Right forelimb (tissue), 1 donor: ENCODE data around the gene RFTN1.

Experiments used
- DNase-seq: peaks from one replicate; pipeline ENCODE4 v3.0.0-alpha.2; 2018

The RFTN1 gene

DNA sequence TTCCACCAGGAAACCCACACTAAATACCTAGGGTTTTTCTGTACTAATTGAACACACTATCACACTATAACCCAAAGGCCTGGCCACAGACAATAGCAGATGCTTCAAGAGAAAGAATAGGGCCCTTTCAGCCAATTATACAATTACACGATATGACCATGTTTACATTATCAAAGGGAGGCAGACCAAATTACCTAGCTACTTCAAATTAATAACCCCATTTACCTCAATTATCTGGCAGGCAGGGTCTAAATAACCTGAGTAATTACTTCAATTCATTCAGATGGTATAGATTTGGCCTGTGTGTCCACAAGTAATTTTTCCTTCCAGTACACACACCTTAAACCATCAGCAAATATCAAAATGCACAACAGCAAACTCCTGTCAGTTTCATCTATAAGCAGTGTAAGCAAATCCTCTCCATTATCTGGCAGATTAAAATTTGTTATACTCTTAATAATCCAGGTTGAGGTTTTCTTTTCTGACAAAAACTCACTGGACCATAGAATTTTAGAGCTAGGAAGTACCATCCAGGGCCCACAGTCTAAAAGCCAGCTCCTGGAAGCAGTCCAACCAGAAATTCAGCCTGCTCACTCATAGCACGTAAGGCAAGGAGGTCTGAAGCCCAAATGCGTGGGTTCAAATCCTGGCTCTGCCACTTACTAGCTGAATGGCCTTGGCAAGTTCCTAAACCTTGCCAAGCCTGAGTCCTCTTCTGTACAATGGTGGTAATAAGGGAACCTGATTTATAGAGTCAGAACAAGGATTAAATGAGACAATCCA lies 51.8 kb downstream of the RFTN1 start:
- no peak for DNase-seq

DNA sequence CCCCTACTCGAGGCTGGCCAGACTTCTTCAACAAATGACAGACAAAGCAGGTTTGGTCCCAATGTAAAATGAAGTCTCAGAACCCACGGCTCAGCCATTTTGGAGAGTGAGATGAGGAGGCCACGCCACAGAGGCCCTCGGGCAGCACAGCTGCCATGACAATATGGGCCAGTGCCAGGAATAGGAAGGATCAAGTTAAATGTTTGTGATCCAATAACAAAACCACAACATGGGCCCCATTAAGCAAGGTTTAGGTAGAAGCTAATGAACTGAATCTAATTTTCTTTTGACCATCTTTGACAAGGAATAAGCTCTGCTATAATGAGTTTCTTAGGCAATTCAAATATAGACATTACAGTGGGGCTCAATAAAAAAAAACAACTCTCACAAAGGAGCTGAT lies 52.6 kb downstream of the RFTN1 start:
- DNase-seq: no peak

DNA sequence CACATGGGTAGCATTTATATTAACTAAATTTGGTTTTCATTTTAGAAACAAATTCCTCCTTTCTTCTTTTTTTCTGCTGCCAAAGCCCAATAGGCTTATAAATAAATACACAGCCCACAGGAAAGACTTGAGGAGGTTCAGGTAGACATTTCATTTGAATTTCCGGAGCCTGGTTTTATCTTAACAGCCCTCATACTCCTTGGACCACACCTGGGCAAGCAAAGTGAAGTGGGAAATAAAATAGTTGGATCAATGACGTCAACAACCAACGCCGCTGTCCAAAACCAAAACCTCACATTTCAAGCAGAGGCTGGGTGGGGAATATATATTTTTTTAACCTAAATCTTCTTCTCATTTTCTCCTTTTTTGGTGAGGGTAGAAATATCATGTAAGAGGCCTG lies 53.2 kb downstream of the RFTN1 start:
- DNase-seq: no peak

DNA sequence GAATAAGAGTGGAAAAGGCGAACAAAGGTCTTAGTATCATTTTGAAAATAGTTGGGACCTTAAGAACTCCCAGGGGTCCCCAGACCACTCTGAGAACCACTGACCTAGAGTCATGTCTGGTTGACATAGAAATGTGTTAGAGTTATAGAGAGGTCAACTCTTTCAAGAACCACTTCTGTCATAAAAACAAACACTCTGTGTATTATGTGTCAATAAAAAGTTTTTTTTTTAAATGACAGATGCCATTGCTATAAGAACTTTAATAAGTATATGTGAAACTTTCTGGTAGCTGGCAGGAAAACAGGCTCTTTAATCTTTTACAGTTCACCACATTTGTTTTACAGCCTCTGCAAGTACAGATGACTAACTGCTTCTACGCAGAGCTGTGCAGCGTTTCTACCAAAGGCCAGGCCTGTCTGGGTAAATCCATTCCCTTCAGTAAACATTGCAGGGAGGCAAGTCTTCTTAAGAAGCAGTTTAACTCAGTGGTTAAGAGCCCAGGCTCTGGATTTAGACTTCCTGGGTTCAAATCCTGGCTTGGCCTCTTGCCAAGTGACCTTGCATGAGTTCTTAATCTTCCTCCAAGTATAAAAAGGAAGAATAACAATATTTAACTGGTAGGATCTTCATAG lies 56.6 kb downstream of the RFTN1 start:
- no peak for DNase-seq

DNA sequence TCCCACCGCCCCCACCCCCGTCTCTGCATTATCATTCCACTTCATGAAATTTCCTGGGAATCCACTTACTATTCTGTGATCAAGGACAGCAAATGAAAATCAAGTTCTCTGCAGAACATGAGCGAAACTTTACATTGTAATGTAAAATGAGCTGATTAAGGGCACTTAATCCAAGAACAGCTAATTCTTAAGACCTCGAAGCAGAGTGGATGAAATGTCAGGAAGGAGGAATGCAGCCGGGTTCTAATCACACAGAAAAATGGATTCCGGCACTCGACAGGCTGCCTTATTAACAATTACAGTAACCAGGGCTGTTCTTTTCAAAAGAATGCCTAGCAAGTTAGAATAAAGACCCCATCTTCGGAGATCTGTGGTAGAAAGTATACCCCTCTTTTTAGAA lies 57.5 kb downstream of the RFTN1 start:
- DNase-seq: no peak

DNA sequence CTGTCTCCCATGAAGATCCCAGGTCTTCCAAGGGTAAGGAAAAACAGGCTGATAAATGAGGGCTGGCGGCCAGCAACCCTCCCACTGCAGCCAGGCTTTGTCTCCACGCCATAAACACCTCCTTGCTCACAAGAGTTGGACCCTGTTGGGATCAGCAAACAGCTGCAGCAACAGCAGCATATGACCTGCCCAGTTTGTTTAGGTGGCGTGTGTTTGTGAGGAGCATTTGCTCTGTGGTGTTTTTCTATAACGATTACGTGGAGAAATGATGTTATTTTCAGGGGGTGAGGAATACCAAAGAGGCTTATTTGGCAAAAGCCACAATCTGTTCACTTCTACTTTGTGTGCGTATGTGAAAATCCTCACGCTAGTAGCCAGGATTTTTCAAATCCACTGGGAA lies 58.5 kb downstream of the RFTN1 start:
- no peak for DNase-seq

DNA sequence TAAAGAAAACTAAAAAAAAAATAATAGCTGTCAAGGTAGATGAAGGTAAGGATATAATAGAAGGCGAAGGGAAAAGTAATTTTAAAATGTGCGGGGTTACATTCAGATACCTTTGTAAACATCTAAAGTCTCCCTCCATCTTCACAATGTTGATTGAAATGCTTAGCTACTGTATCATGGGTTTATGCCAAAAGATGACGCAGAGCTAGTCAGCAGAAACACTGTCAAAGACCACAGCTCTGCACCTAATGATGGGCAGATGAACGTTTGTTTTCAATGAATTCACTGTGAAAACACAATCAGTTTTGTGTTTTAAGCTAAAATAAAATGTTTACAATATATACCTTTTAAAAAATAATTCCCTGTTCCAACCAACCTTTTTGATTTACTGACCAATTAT lies 61.2 kb downstream of the RFTN1 start:
- DNase-seq: no peak

DNA sequence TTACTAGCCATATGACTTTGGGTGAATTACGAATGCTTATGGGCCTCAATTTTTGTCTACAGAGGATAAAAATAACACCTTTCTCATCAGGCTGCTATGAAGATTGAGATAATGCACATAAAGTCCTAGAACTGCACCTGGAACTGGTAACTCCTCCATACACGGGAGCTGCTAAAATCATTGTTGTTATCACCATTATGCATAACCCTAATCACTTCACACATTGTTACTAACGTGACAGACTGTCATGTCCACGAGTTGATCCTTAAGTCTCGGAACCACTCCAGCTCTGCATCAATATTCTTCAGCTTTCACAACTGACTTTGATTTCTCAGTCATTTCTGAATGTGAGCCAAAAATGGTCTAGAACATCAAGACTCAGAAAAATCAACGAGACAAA lies 64.1 kb downstream of the RFTN1 start:
- no peak for DNase-seq

DNA sequence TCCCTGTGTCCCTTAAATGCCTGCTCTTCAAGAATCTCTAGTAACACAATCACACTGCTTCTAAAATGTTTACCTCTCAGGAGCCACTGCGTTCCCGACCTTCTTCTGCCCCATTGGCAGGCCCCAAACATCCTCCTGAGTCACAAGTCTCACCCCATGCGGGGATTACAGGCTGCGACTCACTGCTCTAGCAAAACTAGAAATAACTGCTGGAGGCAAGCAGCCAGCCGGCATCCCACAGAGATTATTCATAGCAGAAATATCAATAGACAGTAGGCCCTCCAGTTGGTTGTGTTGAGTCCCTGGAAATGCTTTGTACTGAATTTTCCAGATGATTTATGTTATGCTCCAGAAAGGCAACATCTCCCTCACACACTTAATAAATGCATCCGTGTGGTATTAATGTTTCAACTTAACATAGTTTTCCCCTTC lies 64.8 kb downstream of the RFTN1 start:
- peak; percentile 61 for DNase-seq

DNA sequence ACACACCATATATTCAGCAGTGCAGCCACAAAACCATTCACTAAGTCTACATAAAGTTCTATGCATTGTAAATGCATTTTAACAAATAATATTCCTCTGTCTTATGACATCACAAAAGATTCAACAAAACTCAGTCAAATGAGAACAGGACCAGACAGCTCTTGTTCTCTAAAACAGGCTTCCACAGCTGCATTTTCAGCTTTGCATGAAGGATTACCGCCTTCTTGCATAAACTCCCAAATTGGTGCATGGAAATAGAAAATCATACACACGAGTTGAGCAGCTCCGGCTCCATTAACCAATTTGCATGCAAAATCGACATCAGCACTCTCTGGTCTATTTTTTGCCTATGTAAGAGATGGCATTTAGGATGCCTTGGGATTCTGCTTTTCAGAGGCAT lies 66.4 kb downstream of the RFTN1 start:
- no peak for DNase-seq

DNA sequence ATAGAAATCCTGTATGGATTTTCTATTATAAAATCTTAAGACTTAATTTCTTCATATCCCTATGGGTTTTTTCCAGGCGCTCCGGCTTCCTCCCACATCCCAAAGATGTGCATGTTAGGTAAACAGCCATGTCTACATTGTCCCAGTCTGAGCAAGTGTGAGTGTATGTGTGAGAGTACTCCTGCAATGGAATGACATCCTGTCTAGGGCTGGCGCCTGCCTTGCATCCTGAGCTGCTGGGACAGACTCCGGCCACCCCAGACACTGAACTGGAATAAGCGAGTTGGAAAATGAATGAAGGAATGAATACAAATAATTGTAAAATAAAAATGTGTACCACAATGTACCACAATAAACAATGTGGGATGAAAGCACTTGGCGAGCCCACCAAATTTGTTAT lies 69.2 kb downstream of the RFTN1 start:
- DNase-seq: no peak

DNA sequence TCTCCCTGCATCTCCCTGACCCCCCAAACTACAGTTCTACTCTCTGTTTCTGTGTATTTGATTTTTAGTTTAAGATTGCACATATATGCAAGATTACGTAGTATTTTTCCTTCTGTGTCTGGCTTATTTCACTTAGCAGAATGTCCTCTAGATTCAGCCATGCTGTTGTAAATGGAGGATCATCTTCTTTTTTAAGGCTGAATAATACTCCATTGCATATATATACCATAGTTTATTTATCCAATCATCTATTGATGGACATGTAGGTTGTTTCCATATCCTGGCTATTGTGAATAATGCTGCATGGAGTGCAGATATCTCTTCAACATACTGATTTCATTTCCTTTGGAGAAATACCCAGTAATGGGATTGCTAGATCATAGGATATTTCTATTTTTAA lies 70.8 kb downstream of the RFTN1 start:
- no peak for DNase-seq

DNA sequence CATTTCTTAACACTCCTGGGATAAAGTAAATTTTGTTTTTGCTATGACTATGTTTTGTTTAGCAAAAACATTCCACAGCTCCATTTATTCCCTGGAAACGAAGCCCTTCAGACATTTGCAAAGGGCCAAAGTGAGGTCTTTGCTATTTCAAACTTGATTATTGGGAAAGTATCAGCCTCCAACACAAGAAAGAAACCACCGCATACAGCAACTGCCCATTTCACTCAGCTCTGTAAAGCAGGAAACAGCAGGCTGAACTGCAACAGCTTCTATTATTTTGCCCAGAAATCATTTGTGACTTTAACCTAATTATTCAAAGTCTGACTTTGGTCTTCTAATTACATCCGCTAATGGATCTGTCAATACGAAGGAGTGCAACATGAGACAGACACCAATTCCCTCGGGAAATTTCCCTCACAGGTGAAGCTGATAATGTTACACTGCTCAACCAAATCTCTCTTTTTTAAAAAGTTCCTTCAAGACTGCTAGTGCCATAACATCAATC lies 72.1 kb downstream of the RFTN1 start:
- no peak for DNase-seq

DNA sequence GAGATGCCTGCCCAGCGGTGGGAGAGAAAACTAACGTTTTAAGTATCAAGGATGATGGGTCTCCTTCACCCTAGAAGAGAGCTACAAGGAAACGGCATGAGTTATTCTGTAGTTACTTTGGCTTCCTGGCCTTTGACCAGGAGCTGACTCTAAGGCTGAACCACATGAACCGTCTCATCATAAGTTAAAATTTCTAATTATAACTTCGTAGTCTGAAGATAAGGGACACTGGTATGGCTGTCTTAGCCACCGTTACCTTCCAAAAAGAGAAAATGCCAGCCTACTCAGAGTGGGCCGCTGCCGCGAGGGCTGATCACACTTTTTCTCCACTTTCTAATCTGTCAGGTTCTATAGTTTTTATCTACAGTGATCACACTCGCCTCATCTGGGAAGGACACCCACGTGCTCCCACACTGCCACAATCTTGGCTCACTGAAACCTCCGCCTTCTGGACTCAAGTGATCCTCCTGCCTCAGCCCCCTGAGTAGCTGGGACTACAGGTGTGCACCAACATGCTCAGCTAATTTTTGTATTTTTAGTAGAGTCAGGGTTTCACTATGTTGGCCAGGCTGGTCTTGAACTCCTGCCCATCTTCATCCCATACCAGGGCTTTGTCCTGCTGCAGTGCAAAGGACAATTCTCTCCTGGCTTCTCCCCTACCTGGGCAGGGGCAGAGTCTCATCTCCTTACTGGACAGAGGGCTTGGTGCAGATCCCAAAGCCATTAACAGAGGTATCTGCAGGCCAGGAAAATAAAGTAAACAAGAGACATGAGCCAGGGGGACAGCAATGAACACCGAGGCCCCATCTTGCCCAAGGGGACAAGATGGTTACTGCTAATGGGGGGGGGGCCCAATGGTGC lies 73.4 kb downstream of the RFTN1 start:
- no peak for DNase-seq

DNA sequence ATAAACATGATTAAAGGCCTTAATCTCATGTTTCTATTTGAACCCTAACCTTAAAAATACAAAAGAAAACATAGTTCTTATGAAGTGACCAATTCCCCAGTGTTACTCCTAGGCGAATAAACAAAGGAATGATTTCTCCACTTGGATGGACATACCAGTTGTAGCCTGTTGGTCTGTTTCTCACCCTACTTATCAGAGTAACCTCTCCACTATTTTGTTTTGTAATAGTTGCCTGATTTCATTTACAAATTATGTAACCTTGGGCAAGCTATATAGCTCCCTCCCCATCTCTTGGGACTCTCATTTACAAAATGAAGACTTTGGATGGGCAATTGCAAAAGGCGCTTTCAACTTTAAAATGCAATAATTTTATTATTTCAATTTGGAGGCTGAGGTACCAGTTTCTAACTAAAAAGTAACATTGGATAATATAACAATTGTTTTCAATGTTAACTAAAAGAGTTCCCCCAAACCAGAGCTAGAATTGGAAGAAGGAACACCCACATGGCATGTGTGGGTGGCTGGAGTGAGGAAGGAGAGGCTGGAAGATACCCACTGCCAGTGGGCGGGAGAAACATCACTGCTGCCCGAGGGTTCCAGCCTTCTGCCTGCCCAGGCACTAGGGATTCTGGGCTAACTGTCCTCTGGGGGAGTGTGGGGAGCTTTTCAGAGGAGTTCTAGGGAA lies 74.2 kb downstream of the RFTN1 start:
- no peak for DNase-seq

DNA sequence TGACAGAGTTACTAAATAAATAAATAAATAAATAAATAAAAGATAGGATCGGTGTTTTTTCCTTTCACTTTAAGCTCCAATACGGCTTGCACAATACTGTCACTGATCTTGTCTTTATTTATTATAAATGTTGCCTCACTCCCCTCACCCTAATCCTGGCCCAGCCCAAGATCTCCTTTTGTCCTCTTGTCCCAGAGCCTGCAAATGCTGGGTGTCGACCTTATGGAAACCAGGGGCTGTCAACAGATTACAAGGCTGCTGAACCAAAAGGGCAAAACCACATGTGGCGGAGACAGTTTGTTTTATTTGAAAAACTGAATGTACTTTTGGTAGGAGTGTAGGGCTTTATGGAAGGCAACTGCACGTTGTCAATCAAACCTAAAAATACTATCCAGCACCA lies 75.9 kb downstream of the RFTN1 start:
- DNase-seq: no peak

DNA sequence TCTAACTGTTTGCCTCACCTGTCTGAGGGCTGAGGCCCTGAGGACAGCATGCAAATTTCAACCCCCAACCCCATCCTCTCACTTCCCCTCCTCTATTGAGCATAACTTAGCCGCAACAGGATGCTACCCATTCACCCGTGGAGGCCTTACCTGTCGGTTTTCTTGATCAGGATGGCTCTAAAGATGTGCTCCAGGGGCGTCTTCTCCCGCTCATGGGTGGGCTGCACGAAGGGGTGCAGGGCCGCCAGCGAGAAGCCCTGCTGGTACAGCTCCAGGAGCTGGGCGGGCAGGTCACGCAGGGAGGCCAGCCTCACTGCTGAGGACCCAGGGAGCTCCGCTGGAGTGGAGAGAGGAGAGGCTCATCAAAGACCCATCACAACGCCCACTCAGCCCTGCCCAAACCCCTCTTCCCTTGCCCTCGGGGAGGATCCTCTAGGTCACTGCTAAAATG lies 79.8 kb downstream of the RFTN1 start:
- DNase-seq: no peak

DNA sequence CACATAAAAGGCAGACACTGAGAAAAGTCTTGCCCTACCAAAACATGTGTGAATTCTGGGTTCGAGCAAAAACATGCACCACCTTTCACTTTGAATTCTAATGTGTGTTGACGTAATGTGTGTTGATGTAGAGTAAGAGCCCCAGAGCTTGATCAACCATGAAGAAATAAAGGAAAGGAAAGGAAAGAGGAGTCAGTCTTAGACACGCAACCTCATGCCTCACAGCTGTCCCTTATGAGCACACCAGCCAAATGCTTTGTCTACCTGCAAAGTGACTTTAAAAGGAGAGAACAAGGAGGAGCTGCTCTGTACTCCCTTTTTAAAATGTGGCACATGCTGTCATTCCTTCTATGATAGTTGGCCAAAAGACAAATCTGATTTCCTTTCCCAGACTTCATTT lies 80.8 kb downstream of the RFTN1 start:
- DNase-seq: no peak

DNA sequence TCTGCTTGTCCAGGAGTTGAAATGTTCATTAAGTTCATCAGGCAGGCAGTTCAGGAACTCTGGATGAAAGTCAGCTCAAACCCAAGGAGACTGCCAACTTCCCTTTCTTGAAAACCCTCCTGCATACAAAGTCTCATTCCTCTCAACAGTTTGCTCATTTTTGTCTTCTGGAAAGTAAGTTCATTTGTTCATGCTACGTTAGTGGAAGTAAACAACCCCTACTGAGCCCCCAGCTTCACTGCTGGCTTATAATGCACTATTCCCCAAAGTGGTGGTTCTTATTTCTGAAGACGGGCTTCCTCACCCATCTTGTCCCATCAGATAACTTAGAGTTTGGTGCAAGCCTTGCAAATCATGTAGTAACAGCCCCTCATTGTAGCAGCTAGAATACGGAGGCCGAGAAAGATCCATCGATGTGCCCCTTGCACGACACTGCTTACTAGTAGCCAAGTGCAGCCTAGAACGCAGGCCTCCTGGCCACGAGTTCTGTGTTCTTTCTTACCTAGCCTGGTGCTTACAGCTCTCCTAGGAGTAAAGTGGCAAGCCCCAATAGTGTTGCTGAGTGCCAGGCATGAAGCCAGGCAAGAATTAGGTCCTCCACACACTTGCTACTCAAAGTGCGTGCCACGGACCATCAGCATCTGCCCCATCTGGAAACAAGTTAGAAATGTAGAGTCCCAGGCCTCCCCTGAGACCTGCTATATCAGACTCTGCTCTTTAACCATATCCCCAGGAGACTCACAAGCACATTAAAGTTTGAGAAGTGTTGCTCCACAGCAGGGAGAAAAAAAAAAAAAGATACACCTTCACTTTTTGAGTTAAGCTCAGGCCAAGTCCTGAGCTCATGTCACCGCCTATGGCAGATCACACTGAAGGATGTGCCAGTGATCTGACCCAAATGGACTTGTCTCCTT lies 82.5 kb downstream of the RFTN1 start:
- DNase-seq: no peak

DNA sequence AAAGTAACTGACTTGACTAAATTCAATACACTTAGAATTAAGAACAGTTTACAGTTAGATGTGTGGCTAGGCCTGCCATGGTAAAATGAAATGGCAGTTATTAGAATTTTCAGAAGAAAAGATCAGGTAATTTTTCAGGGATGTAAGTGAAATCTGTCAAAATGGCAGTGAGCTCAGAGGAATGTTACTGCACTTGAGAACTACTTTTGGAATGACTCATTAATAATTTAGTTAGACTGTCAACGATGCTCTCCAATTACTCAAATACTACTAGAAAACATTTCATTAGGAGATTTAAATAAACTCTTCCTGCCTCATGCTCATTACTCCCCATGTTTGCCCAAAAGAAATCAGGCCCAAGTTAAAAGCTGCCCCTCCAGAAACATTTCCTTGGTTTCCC lies 84.4 kb downstream of the RFTN1 start:
- no peak for DNase-seq

DNA sequence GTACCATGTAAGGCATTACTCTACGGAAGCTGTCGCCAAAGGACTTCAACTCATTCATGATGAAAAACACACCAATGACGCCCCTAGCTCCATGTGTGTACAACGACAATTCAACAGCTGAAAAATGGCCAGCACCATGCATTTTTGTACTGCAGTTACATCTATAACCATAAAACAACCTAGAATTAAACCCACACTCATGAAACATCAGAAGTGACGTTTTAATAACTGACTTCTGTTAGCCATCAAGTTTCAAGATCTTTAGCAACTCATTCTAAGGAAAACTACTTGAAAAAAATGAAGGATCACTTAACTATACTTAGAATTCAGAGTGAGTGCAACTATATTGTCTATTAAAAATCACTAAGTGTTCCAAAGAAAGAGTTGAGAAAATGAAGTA lies 84.9 kb downstream of the RFTN1 start:
- DNase-seq: no peak
